ENCODE data around the gene EHBP1L1.

The EHBP1L1 gene

DNA sequence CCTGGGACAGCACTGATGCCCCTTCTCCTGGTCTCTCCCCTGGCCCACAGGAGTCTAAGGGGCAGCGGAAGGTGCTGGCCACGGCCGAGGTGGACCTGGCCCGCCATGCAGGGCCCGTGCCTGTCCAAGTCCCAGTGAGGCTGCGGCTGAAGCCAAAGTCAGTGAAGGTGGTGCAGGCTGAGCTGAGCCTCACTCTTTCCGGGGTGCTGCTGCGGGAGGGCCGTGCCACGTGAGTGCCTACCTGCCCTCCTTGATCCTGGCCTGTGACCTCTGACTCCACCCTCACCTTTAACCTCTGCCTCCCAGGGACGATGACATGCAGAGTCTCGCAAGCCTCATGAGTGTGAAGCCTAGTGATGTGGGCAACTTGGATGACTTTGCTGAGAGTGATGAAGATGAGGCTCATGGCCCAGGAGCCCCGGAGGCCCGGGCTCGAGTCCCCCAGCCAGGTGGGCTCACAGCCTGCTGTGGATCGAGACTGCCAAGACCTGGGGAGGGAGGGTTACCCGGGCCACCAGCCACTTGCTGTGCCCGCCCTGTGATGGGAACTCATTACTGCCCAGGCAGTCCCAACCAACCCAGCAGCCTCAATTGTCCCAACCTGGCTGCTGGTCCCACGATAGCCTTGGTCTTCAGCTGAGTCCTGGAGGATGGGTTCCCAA, 4.3 kb downstream of the EHBP1L1 start:
- DNase-seq: no peak

DNA sequence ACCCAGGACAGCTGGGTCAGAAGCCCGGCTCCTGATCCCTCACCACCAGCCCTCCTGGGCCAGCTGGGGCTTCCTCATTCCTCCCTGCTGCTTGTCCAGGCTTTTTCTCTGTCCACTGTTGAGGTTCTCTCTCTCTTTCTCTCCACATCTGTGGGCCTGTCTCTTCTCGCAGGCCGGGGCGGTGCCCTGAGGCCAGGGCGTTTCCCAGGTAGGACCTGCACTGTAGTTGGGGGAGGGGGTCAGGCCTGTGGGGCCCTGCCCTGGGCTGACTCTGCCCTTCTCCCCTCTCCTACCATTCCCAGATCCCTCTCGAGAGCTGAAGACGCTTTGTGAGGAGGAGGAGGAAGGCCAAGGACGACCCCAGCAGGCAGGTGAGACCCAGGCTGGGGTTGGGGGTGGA, 4.9 kb downstream of the EHBP1L1 start:
- DNase-seq: no peak

DNA sequence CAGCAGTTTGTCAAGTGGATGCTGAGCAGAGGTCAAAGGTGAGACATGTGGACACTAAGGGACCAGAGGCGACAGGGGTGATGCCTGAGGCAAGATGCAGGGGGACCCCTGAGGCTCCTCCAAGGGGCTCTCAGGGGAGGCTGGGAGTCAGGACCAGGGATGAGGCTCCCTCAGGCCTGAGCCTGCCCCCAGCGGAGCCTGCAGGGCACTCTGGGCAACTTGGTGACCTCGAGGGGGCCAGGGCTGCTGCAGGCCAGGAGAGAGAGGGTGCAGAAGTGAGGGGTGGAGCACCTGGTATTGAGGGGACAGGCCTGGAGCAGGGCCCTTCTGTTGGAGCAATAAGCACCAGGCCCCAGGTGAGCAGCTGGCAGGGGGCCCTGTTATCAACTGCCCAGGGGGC, 6.1 kb downstream of the EHBP1L1 start:
- no peak for DNase-seq

DNA sequence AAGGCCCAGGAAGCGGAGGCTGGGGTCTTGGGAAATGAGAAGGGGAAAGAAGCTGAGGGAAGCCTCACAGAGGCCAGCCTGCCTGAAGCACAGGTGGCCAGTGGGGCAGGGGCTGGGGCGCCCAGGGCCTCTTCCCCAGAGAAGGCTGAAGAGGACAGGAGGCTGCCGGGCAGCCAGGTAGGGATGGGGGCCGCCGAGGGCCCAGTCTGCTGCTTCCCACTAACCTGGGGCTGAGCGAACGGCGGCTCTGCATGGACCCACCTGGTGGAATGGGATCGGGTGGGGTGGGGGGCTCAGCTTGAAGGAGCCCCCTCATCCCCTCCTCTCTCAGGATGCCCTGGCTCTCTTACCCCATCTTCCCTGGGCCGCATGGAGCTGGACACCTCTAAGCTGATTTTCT, 7.7 kb downstream of the EHBP1L1 start:
- DNase-seq: no peak

DNA sequence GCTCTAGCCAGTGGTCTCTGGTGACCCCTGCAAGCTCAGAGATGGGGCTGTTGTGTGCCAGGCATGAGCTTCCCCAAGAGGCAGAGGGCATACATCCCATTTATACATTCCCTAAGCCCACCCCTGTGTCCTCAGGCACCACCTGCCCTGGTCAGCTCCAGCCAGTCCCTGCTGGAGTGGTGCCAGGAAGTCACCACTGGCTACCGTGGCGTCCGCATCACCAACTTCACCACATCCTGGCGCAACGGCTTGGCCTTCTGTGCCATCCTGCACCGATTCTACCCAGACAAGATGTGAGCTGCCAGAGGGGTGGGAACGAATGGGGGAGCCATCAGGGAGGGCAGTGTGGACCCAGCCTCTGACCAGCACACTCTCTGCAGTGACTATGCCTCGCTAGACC, 8.3 kb downstream of the EHBP1L1 start:
- no peak for DNase-seq

DNA sequence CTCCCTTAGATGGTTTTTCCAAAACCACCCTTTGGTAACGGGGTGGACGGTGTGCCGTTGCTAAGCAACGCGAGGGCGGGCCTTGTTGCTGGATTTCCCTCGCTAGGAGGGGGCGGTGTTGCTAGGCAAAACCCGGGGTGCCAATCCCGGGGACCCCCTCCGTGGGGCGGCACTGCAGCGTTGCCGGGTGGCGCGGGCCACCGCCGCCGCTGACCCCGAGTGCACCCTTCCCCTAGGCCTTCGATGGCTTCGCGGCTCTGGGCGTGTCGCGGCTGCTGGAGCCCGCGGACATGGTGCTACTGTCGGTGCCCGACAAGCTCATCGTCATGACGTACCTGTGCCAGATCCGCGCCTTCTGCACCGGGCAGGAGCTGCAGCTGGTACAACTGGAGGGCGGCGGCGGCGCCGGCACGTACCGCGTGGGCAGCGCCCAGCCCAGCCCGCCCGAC, 8.9 kb downstream of the EHBP1L1 start:
- DNase-seq: no peak

DNA sequence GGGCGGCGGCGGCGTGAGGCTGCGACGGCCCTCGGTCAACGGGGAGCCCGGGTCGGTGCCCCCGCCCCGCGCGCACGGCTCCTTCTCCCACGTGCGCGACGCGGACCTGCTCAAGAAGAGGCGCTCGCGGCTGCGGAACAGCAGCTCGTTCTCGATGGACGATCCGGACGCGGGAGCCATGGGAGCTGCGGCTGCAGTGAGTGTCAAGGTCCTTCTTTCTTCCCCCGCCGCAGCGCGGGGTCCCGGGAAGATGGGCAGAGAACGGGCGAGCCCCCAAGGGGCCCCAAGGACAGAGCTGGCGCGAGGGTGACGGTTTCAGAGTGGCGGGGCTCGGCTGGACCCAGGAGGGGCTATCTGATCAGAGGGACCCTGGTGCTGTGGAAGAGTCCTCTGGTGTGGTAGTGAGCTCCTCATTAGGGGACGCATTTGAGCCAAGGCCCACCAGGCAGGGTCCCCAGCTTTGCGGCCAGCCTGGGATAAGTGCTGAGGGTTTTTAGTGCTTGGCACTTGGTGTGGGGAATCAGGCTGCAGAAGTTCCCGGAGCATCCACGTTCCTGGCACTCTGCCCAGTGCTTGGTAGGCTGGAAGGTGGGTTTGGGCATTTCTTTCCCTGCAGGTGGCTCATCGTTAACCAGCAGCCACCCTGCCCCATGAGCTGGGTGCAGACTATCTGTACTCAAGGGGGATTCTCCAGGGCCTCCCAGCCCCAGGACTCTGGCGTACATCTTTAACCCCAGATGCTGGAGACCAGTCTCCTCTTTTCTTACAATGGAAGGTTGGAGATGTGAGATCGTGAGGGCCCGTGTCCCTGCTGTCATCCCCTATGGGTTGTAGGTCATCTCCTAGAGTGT, 9.8 kb downstream of the EHBP1L1 start:
- peak; percentile 37 for DNase-seq

DNA sequence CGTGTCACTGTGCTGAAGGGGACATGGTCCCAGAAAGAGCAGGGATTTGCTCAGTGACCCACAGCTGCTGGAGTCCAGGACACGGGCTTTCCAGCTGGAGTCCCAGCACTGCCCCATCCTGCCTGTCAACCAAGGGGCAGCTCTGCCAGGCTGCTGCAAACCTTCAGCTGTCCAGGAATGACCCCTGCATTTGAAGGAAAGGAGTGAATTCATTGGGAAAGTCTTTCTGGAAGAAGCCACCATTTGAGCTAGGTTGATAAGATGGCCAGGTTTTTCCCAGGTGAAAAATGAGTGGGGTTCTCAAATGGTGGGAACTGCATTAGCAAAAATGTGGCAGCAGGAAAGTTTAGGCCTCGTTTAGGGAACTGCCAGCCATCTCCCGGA, 10.4 kb downstream of the EHBP1L1 start:
- DNase-seq: no peak

DNA sequence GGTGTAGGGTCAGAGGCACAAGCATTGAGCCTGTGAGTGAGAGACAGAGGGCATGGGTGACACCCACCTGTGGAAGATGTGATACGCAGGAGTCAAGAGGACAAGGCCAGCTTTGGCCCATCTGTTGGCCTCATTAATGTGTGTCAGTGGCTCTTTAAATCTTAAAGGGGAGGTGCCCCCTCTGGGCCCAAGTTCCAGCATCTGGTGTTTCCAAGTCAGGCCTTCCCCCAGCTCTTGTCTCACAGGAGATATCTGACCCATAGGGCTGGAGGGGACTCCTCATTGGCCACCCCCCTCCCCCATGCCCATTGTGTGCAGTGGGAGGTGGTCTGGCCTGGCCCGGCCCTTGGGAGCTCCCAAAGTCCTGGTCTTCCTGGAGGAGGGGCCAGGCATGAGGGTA, 10.8 kb downstream of the EHBP1L1 start:
- DNase-seq: no peak

DNA sequence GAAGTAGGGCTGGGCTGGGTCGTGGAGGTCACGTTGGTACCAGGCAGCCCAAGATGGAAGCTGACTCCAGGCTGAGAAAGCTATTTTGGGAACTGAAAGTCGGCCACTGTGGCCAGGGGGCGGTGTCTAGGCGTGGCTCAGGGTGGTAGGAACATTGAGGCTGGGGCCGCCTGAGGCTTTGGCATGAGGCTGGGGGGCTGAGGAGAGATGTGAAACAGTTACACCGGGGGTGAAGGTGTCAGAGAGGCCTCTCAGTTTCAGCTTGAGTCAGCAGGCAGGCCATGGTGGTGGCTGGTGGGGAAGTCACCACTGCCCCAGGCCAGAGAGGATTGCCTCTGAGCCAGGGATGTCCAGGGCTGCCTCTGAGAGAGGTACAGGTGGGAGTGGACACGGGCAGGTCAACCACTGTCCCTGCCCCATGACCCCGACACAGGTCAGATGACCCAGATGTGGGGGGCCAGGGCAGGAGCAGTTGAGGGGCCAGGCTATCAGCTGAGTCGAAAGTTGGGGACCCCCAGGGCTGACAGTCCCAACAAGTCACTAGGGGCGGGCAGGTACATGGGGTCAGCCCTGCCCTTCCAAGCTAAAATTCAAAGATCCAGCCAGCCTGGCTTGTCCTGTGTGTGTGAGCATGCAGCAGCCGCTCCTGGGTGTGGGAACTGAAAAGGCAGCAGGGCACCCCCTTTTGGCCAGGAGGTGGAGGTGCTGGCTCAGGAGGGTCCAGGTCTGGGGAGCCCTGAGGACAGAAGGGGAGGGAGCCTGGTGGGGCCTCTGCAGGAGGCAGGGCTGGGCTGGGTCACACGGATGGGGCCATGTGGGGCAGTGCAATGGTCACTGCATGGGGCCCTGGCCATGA, 12.6 kb downstream of the EHBP1L1 start:
- no peak for DNase-seq

DNA sequence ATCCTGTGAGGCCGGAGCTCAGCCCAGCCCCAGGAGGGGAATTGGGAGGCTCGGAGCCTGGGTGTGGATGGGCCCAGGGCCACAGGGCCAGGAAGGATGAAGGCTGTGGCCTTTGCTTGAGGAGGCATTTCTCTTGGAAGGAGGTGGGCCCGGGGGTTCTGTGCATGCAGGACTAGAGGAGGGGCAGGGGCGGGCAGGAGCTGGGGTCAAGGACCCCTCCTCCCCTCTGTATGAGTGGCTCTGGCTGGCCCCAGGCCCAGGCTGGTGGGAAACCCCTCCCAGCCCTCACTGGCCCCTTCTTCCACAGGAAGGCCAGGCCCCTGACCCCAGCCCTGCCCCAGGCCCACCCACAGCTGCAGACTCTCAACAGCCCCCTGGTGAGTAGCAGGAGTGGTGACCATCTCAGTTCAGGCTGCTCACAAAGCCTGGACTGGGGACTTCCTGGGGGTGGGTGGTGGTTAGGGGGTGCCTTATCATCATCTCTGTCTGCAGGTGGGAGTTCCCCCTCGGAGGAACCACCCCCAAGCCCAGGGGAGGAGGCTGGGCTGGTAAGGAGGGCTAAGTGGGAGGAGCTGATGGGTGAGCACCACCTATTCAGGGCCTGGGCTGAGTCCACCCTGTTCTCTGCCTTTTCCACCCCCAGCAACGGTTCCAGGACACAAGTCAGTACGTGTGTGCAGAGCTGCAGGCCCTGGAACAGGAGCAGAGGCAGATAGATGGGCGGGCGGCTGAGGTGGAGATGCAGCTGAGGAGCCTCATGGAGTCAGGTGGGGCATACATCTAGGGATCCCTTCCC, 13.8 kb downstream of the EHBP1L1 start:
- no peak for DNase-seq

DNA sequence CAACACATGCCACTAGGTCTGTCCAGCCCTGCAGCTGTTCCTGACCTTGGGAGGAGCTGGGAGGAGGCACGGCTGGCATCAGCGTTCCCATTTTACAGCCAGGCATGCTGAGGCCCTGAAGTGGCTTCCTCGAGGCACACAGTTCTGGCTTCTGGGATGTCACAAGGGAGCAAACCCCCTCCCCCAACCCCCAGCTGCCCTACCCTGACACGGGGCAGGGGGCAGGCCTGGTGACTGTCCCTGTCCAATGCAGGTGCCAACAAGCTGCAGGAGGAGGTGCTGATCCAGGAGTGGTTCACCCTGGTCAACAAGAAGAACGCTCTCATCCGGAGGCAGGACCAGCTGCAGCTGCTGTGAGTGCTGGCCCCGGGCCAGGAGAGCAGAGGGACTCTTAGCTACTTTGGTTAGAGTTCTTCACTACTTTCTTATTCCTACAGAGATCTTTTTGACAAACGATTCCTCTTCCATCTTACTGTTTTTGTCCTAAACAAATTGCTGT, 14.4 kb downstream of the EHBP1L1 start:
- DNase-seq: no peak

DNA sequence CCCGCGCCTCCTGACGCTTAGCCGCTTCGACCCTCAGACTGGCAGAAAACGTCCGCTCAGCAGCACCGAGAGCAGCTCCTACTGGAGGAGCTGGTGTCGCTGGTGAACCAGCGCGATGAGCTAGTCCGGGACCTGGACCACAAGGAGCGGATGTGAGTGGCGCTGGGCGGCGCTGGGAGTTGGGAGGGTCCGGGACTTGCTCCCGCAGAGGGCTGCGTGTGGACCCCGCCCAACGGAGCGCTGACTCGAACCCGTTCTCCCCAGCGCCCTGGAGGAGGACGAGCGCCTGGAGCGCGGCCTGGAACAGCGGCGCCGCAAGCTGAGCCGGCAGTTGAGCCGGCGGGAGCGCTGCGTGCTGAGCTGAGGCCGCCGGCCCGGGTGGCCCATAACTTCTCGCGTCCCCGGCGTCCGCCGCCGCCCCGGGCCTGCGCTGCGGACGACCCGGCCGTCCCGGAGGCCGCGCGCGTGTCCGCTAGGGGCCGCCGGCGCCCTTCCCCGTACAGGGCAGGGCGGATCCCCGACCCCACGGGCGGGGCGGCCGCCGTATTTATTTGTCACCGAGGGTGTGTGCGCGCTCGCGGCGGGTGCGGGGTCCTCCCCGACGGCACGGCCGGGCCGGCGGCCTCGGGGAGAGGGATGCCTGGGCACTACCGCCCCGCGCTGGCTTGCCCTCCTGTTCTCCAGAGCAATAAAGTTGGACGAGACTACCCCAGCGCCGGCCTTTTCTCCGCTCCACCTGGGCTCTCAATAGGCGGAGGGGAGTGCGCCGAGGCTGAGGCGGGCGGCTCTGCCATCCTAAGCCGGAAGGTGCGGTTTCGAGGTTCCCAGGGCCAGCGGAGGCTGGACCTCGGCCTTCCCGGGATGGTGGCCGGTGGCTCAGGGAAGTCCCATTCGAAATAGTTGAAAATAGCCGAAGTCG, 16.3 kb downstream of the EHBP1L1 start:
- DNase-seq: no peak

DNA sequence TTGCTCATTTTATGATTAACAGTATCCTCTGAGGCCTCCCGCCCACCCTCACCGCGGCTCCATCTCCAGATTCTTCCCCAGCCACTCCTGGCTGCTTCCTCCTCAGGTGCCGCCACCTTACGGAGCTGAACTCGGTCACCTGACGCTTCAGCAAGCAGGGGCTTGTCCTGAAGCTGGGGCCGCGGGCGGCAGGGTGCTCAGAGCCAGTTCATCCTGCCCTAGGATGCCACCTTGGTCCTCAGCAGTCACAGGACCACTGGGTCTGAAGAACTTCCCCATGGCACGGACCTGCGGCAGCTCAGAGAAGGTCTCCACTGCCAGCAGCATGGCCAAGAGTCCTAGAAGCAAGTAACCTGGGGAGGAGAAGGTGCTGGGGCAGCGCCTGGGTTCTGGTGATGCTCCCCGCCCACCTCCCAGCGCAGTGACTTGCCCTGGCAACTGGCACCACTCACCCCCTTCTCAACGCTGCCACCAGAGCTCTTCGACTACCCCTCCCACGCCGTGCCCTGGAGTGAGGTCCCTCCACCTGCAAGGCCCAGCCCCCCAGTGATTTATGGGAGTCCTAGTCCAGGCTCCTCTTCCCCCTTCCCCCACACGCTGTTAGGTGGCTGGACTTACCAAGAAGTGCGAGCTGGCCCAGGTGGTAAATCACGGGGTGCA, 17.1 kb downstream of the EHBP1L1 start:
- peak; percentile 59 for DNase-seq

DNA sequence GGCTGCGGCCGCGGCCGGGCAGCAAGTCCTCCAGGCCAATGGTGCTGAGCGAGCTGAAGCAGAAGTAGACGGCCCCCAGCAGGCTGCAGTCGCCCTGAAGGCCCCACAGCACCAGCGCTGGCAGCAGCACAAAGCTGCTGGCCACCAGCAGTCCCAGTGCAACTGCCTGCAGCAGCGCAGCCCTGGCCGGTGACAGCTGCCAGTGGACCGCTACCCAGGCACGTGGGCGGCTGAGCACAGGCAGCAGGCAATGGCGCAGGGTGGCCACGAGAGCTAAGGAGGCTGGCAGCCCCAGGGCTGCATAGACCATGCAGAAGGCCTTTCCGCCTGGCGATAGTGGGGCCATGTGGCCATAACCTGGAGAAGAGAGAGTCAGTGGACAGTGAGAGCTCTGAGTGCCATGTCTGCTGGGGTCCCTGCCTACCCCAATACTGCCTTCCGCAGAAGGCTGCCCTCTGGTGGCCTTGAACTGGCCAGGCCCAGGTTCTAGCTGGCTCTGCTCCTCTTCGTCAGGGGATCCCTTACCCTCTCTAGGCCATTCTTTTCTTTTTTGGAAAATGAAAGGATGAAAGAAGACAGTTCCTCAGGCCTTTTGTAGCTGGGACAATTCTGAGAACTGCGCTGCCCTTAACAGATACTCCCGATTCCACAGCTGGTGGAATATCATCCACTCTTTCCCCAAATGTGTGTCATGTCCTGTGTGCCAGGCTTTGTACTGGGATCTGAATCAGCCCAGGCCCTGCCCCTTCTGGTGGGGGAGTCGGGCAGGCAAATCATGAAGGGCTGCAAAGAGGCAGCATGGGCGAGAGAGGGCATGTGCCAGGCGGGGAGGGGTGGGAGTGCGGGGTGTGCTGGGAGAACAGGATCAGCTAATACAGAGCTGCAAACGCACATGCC, 17.9 kb downstream of the EHBP1L1 start:
- DNase-seq: no peak

DNA sequence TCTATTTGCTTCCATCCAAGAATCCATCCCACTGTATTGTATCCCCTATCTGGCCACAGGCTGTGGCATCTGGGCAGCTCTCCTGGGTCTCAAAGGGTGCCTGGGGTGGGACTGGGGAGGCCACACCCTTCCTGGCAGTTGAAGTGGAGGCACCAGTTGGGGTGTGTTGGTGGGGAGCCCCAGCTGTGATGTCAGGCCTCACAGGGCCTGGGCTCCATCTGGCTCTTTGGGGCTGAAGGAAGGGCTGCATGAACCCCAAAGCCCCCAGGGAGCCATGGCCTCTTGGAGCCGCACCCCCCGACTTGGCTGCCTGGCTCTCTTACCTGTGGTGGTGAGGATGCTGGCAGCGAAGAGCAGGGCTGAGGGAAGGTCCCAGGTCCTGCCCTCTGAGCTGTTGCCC, 19.3 kb downstream of the EHBP1L1 start:
- DNase-seq: no peak

DNA sequence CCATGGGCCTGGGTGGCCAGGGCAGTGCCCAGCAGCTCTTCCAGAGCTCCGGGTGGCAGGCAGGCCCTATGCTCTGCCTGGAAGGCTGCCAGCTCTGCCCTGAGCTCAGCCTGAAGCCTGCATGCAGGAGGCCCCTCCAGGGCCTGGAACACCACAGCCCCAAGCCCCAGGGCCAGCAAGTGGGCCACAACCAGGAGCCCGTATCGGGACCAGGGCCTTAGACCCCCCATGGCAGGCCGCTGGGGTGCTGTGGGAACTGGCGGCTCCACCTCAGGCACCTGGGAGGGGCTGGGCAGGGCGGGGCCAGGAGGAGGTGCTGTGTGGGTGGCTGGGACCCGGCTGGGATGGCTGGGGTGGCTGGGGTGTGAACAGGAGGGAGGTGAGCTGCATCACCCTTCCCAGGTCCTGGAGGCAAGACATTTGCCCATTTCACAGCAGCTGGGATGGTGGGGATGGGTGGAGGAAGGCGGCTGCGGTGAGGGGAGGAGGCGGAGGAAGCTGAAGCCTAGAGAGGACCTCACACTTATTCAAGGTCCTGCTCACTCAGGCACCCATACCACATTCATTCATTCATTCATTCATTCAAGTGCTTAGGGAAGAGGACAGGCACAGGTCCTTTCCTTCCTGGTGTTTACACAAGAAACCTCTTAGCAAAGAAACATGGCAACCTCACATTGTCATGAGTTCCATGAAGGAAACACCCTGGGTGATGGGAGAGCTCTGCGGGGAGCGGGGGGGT, 19.9 kb downstream of the EHBP1L1 start, which contains the start of gene KCNK7:
KCNK7 (minus strand) TSS at position 258 of the 739 bp plus-strand sequence; CDS start at position 230, 28 bp downstream.
- no peak for DNase-seq

DNA sequence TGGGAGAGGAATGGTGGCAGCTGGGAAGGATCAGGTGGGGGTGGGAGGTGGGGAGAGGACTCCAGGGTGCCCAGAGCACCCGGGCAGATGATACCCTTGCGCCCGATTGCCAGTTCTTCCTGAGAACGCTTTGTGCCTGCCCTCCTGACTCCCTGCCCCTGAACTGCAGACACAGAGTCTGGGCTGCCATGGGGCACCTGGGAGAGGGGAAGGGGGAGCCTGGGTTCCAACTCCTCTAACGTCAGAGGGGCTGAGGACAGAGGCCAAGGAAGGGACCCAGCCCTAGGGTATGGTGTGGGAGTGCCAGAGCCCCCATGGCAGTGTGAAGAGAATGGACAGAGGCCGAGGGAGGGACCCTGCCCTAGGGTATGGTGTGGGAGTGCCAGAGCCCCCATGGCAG, 20.7 kb downstream of the EHBP1L1 start:
- DNase-seq: no peak

DNA sequence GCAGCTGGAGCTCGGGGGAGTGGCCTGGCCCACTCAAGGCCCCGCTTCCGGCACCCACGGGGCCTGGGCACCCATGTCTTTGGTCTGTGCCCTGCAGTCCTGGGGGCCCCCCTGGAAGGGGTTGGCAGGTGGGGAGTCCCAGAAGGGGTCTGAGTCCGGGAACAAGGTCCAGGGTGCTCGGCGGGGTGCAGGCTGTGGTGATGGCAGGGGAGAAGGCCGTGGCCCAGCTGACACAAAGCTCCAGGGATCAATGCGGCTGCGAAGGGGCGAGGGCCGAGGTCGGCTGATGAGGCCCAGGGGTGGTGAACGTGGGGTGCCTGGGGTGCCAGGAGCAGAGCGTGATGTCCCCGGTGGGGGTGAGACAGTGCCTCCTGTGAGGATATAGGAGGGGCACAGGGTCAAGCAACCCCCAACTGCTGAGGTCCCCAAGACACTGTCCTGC, 22.4 kb downstream of the EHBP1L1 start:
- DNase-seq: no peak

Data from NCI-H1105 (cell line).